Hematopoietic multipotent progenitor cell treated with erythropoietin and hydrocortisone succinate and interleukin-3 and kit ligand, for 15 days (in vitro differentiated cells): ENCODE measurements around the gene OIT3.
"Not testable (repeated sequence)": the region's sequence is repeated elsewhere in the genome, so short reads cannot be mapped to it uniquely, and the experiment has no call there.

ENCODE experiments used
- DNase-seq: peaks from one replicate; pipeline ENCODE4 v3.0.0-alpha.2; 2015; ENCODE audit warnings: low spot score

The OIT3 gene

DNA sequence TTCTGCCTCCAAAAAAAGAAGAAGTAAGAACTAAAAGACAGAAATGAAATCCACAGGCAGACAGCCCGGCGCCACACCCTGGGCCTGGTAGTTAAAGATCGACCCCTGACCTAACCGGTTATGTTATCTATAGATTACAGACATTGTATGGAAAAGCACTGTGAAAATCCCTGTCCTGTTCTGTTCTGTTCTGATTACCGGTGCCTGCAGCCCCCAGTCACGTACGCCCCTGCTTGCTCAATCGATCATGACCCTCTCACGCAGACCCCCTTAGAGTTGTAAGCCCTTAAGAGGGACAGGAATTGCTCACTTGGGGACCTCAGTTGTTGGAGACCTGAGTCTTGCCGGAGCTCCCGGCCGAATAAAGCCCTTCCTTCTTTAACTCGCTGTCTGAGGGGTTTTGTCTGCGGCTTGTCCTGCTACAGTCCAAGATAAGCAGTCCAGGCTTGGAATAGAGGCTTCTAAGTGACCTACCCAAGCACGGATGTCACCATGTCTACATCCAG lies 10.5 kb downstream of the OIT3 start:
- not testable (repeated sequence) for DNase-seq

DNA sequence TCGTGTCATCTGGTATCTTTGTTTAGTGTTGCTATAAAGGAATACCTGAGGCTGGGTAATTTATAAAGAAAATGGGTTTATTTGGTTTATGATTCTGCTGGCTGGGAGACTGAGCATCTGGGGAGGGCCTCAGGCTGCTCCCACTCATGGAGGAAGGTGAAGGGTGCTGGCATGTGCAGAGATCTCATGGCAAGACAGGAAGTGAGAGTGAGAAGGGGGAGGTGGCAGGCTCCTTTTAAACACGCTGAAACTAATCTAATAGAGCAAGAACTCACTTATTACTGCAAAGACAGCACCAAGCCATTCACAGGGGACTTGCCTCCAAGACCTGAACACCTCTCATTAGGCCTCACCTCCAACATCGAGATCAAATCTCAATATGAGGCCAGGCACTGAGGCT lies 11.3 kb downstream of the OIT3 start:
- no peak for DNase-seq

DNA sequence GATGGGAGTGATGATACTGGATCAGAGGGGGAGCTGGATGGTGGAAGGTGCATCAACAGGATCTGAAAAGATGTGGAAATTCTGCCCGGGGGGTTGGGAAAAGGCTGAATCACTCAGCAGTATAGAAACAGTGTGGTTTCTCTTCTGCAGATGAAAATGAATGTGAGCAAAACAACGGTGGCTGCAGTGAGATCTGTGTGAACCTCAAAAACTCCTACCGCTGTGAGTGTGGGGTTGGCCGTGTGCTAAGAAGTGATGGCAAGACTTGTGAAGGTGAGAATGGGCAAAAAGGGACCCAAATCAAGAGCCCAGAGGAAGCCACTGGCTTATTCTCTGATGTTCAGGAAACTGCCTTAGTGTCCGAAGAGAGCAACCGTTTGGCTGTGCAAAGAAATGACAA lies 12.9 kb downstream of the OIT3 start:
- DNase-seq = no peak

DNA sequence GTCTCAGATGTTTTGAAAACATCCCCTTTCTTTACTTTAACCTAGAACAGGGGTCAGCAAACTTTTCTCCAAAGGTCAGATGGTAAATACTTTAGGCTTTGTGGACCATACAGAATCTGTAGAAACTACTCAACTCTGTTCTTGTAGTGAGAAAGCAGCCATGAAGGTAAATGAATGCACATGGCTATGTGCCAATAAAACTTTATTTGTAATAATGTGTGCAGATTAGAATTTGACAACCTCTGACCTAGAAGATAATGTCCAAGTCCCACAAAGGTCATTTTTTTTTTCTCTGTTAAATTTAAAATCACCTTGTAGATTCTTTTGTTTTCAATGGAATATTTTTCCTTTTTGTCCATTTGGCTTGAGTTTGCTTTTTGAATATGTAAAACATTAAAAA lies 17.2 kb downstream of the OIT3 start:
- DNase-seq = no peak

DNA sequence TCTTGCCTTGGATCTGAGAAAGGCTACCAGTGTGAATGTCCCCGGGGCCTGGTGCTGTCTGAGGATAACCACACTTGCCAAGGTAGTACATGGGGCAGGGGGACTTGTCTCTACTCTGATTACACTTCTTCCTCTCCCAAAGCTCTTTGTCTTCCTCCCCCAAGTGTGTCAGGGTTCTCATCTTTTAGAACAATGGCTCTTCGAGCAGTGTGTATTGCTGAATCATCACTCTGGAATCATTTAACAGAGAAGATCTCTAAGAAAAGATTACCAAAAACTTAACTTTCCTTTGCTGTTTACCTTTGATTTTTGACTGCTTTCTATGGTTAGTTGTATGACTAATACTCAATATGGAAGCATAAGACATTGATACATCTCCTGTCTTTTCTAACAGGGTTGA lies 18.2 kb downstream of the OIT3 start:
- DNase-seq = no peak

DNA sequence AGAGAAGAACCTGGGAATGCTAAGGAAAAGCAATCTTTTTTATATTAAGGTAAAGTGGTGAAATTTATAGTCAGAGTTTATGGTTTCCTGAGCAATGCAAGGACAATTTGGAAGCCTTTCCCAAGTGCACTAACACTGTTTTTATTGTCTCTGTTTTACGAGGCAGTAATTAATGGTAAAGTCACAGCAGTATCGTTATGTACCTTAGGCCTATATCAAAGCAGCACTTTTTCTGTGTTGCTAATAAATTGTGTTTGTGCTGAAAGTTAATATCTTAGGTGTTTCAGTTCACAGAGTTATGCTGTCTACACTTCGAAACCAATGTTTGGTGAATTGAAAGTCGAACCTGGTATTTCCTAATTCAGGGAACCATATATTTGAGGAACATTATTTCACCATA lies 19.2 kb downstream of the OIT3 start:
- no peak for DNase-seq

DNA sequence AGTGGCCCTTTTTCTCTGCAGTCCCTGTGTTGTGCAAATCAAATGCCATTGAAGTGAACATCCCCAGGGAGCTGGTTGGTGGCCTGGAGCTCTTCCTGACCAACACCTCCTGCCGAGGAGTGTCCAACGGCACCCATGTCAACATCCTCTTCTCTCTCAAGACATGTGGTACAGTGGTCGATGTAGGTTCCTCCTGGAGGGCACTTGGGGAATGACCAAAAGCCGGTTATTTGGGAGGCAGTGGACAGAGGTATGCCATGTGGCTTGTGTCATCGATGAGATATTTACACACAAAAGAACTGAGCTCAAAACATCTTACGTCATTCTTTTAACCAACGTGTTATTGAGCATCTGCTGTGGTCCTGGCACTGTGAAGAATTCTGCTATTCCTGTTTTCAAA lies 19.7 kb downstream of the OIT3 start:
- DNase-seq = no peak

DNA sequence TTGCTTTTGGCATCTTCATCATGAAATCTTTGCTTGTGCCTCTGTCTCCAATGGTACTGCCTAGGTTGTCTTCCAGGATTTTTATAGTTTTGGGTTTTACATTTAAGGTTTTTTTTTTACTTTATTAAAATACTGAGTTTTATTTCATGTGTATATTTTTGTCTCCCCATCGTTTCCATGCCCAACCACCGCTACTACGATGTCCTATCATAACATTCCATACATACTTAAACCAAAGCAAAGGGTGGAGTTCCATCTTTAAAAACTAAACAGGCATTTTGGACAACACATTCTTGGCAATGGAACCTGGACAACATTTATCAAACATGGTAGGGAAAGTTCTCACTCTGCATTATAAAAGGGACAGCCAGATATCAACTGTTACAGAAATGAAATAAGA lies 23.7 kb downstream of the OIT3 start:
- DNase-seq = not testable (repeated sequence)

DNA sequence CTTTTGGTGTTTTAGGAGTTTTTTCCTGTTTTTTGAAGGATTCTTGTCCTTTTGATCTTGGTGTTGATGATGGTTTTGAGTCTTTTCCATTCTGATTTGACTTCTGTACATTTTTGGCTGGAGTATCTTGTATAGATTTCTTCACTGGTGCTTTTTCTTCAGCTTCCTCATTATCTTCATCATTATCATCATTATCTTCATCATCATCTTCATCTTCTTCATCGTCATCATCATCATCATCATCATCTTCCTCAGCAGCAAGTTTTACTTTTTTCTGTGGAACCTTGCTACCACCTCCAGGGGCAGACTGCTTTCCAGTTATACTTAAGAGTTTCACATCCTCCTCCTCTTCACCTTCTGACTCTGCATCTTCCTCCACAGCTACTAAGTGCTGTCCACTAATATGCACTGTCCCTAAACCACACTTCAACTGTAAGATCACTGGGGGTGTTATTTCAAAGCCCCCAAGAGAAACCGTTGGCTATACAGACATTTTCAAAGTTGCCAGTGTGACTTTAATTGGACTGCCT lies 24.3 kb downstream of the OIT3 start:
- not testable (repeated sequence) for DNase-seq

DNA sequence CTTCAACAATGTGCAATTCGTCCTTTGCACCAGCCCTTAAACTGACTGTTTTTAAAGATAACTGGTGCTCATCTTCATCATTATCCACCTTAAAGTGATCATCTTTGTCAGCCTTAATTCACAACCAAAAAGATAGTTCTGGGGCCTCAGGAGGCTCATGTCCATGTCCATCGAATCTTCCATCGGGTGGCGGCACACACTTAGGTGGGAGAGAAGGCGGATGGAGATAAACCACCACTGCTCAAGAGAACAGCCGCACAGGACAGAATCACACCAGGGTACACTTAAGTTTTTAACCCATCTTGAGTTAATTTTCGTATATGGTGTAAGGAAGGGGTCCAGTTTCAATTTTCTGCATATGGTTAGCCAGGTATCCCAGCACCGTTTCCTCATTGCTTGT lies 24.8 kb downstream of the OIT3 start:
- DNase-seq = no peak

DNA sequence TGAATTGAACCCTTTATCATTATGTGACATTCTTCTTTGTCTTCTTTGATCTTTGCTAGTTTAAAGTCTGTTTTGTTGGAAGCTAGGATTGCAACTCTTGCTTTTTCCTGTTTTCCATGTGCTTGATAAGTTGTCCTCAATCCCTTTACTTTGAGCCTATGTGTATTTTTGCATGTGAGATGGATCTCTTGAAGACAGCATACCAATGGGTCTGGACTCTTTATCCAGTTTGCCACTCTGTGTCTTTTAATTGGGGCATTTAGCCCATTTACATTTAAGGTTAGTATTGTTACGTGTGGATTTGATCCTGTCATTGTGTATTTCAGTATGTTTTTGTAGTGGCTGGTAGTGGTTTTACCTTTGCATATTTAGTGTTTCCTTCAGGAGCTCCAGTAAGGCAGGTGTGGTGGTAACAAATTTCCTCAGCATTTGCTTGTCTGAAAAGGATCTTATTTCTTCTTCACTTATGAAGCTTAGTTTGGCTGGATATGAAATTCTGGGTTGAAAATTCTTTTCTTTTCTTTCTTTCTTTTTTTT lies 27.7 kb downstream of the OIT3 start:
- not testable (repeated sequence) for DNase-seq

DNA sequence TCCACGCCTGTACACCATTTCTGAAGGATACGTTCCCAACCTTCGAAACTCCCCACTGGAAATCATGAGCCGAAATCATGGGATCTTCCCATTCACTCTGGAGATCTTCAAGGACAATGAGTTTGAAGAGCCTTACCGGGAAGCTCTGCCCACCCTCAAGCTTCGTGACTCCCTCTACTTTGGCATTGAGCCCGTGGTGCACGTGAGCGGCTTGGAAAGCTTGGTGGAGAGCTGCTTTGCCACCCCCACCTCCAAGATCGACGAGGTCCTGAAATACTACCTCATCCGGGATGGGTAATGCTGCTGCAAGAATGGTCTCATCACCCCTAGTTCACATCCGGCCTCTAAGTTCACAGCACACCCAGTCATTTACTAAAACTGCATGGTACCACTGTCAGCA lies 30.8 kb downstream of the OIT3 start:
- no peak for DNase-seq

DNA sequence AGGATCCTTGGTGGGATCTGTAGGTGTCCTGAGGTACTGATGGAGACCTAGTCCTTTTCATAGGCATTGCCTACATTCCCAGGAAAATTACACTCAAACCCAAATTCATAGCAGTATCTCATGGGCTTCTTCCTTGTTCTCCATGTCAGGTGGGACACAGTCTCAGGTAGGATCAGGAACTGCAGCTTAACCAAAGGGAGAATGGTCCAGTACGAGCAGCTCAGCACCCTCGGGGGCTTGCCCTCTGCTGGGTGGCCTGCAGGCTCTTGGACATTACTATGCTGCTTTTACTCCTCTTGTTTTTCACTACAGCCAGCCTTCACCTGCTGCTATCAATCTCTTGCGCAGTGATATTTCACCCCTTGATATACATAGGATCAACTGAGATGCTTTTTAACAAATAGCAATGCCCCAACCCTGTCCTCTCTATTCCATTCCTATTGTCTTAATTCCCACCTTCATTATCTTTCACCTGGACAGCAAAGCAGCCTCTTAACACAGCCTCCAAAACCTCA lies 32.5 kb downstream of the OIT3 start:
- DNase-seq = no peak

DNA sequence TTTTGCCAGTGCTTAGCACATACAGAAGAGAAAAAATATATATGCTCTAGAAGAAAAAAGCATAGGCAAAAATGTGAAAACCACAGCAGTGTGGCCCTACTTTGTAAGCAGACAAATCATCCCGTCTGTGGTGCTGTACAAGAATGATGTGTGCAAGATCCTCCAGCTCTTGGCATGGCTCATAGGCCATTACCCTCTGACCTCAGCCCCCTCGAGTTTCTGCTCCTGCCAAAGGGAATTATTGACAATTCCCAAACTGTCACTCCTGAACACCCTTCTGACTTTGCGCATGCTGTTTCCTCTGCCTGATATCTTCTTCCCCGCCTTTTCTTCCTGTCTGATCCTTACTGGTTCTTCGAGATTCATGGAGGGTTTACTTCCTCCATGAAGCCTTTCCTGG lies 33.9 kb downstream of the OIT3 start:
- DNase-seq = no peak

DNA sequence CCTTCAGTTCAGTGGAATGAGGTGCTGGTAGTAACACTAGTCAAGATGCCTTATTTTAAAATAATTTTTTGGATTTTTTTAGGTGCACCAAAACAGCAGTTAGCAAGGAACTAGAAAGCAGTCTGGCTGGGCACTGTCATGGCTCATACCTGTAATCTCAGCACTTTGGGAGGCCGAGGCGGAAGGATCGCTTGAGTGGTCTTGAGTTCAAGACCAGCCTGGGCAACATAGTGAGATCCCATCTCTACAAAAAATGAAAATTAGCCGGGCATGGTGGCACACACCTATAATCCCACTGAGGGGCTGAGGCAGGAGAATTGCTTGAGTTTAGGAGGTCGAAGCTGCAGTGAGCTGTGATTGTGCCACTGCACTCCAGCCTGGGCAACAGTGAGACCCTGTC lies 35.3 kb downstream of the OIT3 start:
- no peak for DNase-seq

DNA sequence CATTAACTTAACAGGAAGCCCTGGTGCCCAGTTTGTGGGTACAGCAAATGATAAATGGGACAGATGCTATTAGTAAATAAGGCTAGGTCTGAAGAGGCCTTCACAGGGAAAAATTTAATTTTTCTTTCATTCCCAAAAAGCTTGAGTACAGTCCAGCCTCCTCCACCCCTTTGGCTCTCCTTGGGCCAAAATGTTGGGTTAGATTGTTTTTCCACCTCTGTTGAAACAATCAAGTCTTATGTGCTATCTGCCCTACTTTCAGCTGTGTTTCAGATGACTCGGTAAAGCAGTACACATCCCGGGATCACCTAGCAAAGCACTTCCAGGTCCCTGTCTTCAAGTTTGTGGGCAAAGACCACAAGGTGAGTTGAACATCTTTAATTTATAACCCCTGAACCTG lies 36.7 kb downstream of the OIT3 start:
- DNase-seq = no peak

DNA sequence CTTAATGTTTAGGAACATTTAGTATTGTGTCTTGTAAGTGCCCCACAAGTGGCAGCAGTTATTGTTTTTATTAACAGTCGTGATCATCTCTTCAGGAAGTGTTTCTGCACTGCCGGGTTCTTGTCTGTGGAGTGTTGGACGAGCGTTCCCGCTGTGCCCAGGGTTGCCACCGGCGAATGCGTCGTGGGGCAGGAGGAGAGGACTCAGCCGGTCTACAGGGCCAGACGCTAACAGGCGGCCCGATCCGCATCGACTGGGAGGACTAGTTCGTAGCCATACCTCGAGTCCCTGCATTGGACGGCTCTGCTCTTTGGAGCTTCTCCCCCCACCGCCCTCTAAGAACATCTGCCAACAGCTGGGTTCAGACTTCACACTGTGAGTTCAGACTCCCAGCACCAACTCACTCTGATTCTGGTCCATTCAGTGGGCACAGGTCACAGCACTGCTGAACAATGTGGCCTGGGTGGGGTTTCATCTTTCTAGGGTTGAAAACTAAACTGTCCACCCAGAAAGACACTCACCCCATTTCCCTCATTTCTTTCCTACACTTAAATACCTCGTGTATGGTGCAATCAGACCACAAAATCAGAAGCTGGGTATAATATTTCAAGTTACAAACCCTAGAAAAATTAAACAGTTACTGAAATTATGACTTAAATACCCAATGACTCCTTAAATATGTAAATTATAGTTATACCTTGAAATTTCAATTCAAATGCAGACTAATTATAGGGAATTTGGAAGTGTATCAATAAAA lies 38.9 kb downstream of the OIT3 start:
- no peak for DNase-seq

DNA sequence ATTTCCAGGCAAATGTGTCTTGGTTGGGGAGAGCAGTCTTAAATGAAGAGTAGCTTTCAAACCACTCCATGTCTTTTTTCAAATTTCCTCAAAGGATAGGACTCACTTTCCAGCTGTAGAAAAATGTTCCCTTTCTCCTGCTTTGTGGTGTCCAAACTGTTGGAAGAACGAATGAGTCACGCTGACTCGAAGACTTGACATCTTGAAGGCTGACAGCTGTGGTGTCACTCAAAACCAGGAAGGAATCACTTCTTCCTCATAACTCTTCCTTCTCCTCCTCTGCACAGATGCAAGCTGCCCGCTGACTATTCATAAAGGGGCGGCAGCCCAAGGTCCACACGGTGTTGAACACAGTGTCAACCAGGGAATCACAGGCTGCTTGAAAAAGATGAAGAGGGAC lies 41.8 kb downstream of the OIT3 start:
- DNase-seq = no peak

DNA sequence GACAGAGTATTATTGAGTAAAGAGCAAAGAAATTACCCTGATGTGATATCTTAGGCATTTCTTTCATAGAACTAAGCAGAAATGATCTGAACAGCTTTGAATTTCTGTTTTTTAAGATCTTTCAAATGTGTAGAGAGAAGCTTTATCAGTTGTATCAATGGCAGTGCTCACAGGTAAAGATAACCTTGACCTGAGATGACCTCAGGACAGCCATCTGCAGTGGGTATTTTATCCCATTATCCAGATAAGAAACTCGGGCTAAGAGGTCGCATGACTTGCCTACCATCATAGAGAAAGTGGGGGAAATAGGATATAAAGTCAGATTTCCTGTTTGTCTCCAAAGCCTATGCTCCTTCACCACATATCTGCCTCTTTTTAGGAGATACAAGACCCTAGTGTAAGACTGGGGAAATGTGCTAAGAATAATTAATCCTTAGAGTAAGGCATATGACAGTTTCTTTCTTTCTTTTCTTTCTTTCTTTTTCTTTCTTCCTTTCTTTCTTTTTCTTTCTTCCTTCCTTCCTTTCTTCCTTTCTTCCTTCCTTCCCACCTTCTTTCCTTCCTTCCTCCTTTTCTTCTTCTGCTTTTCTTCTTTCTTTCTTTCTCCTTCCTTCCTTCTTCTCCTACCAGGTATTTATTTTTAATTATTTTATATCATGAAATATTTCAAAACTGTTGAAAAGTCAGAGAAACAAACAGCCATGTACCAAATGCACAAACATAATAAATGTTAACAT lies 50.1 kb downstream of the OIT3 start:
- DNase-seq = no peak

DNA sequence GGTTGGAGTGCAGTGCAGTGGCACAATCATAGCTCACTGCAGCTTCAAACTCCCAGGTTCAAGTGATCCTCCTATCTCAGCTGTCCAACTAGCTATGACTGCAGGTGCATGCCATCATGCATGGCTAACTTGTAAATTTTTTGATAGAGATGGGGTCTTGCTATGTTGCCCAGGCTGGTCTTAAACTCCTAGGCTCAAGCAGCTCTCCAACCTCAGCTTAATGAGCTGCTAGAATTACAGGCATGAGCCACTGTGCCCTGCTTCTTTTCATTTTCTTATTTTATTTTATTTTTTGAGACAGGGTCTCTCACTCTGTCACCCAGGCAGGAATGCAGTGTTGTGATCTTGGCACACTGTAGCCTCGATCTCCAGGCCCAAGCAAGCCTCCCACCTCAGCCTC lies 53.4 kb downstream of the OIT3 start:
- DNase-seq = no peak

DNA sequence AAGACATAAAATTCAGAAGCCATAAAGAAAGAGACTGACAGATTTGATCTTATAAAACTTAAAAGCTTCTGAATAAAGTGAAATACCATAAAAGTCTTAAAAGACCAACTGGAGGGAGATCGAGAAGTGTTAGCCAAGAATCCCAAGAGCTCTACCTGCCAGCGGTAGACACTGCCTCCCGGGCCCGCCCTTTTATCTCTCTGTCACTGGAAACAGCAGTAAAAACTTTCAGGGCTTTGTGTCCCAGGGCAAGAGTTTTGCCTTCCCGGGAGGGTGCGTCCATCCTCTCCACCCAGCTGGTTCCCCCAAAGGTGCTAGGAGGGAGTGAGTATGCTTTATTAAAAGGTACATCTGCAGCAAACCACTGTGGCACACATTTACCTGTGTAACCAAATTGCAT lies 55.2 kb downstream of the OIT3 start:
- no peak for DNase-seq

DNA sequence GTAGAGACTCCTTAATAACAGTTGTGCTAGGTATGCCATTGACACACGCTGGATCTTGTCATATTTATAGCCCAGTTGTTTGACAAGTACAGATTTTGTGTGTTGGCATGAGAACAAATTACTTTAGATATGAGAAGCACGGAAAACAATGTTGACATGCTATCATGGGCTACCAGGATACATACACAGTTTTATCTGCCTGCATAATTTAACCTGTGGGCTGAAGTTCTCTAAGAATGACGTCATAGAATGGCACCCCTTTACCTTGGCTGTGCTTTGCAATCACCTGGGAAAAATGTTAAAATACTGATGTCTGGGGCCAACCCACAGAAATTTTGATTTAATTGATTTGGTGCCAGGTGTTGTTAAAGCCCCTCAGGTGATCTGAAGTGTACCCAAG lies 58.2 kb downstream of the OIT3 start:
- DNase-seq = no peak

DNA sequence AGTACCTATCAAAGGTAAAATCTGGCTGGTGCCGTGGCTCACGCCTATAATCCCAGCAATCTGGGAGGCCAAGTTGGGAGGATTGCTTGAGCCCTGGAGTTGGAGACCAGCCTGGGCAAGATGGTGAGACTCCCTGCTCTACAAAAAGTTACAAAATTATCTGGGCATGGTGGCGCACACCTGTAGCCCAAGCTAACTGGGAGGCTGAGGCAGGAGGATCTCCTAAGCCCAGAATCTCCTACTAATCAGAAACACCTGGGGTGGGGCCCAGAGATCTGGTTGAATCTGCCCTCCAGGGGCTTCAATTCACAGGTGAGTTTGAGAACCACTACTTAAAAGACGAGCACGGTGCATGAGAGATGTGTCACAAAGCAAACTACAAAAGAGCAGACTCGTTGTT lies 58.6 kb downstream of the OIT3 start:
- DNase-seq = no peak
